Large intestine (tissue), 3 donors: ENCODE results near the gene NAPA. TPM values are rescaled to one million over a fixed set of nuclear protein-coding genes. Genes with fewer than 3 reads are reported as not detected.

Source experiments
- DNase-seq, 2 donors: peaks; one replicate each; pipeline versions ENCODE4 v3.0.0 to v3.0.0-alpha.2; 2013
- H3K27ac ChIP-seq: one replicate; pipeline ENCODE4 v1.5.1; 2013; ENCODE audit warnings: low read length
- H3K27me3 ChIP-seq: 2 replicates; pipeline ENCODE4 v1.6.1; 2013; ENCODE audit warnings: low read length; ENCODE audit not compliant: control insufficient read depth, insufficient read depth
- H3K36me3 ChIP-seq: 2 replicates; pipeline ENCODE4 v1.6.1; 2013; ENCODE audit warnings: low read length; ENCODE audit not compliant: control insufficient read depth, insufficient read depth
- H3K4me1 ChIP-seq: one replicate; pipeline ENCODE4 v1.6.1; 2013; ENCODE audit warnings: low read length; ENCODE audit not compliant: control insufficient read depth, insufficient read depth
- H3K4me3 ChIP-seq: one replicate; pipeline ENCODE4 v1.5.1; 2013; ENCODE audit warnings: low read length
- H3K9me3 ChIP-seq: one replicate; pipeline ENCODE4 v1.6.1; 2013; ENCODE audit warnings: mild to moderate bottlenecking, low read depth, low read length, moderate library complexity; ENCODE audit not compliant: control insufficient read depth
- WGBS: methylation state at CpG from one replicate; pipeline ENCODE4 v1.1.5; 2013; ENCODE audit warnings: low lambda C conversion rate; ENCODE audit not compliant: insufficient coverage; 5-methylcytosine and 5-hydroxymethylcytosine counted together
- polyA plus RNA-seq: library from polyadenylated mRNA; unstranded; fragments of 120-200 nt; gene quantifications from one replicate; pipeline ENCODE4 v1.2.1, GENCODE V29; 2013

NAPA gene
- polyA plus RNA-seq, 1 donor, result 87.9 TPM

DNA sequence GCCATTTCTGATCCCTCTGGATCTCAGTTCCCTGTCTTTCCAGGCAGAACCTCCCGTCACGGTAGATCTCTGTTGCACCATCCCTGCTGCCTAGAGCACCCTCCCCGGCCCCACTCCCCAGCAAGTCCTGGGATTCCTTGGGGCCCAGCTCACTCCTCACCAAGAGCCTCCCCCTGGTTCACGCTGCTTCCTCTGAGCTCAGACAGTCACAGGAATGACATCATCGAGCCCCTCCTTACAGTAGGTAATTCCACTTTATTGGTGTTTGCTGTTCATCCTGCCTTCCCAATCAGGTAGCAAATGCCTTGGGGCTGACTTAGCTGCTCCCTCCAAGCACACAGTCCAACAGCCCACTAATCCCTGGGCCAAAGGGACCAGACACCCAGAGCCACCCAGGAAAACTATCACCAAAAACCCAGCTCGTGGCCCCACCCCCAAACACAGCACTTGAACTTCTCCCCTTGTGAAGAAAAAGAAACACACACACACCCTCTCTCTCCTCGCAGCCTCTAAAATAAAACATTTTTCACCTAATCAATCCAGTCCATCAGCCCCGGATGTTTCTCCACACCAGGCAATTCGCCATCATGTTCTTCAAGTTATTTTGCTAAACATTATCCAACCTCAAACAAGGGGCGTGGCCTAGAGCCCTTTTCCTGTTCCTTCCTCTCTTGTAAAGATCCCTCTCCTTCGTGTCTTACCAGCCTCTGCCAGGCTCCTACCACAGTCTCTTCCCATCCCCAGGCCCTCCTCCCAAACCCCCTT is 2.5 kb downstream of the NAPA start:
- WGBS, result no CpG with 5 or more reads among the region's 11 CpGs
- H3K36me3 ChIP-seq, result peaks cover 12% of the 10 kb centered on the region
- DNase-seq, result peak; percentile 78 to 90
- peak overlapping the region; percentile 98 for H3K27ac ChIP-seq
- no peaks in the 10 kb centered on the region for H3K27me3 ChIP-seq
- H3K4me3 ChIP-seq, result peak overlapping the region; percentile 95
- H3K4me1 ChIP-seq, result peaks cover 36% of the 10 kb centered on the region
- no peaks in the 10 kb centered on the region for H3K9me3 ChIP-seq

DNA sequence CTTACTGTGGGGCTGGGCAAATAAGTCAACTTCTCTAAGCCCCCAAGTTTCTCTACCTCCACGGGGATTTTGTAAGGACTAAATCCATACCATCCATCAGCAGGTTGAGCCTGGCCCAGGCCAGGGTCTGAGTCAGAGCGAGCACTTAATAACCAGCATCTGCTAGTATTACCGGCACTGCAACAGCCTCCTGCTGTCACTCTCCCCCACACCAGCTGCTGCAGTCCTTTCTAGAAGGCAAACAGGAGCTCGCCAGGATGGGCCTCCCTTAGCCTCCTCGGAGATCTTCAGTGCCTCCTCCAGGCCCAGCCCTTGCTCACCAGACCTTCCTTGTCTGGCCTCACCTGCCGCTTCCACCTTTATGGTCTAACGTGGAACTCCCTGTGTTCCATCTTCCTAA is 3.2 kb downstream of the NAPA start:
- no peaks in the 10 kb centered on the region for H3K27me3 ChIP-seq
- DNase-seq, result no peak
- H3K27ac ChIP-seq, result peak overlapping the region; percentile 98
- H3K9me3 ChIP-seq, result no peaks in the 10 kb centered on the region
- peaks cover 12% of the 10 kb centered on the region for H3K36me3 ChIP-seq
- no CpG with 5 or more reads among the region's 7 CpGs for WGBS
- peaks cover 43% of the 10 kb centered on the region for H3K4me1 ChIP-seq
- H3K4me3 ChIP-seq, result peak overlapping the region; percentile 95

DNA sequence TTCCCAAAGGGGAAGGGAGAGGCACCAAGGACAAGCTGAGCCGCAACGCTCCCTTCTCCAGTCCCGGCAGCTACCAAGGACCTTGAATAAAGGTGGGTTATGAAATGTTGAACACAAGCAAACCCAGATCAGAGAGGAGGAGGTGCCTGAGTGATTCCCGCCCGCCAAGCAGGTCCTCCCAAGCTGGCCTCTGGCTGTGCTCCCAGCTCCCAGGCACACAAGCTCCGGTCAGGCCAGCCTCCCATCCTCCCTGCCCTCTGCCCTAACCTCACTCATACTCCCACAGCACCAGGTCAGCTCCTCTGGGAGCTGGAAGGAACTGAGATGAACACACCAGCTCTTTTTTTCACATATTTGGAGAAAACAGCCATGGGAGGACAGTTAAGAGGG is 3.7 kb downstream of the NAPA start:
- peaks cover 48% of the 10 kb centered on the region for H3K4me1 ChIP-seq
- H3K36me3 ChIP-seq, result peaks cover 12% of the 10 kb centered on the region
- H3K9me3 ChIP-seq, result no peaks in the 10 kb centered on the region
- H3K4me3 ChIP-seq, result no peak overlapping the region
- peak overlapping the region; percentile 98 for H3K27ac ChIP-seq
- no peaks in the 10 kb centered on the region for H3K27me3 ChIP-seq
- no CpG with 5 or more reads among the region's 6 CpGs for WGBS
- no peak for DNase-seq

DNA sequence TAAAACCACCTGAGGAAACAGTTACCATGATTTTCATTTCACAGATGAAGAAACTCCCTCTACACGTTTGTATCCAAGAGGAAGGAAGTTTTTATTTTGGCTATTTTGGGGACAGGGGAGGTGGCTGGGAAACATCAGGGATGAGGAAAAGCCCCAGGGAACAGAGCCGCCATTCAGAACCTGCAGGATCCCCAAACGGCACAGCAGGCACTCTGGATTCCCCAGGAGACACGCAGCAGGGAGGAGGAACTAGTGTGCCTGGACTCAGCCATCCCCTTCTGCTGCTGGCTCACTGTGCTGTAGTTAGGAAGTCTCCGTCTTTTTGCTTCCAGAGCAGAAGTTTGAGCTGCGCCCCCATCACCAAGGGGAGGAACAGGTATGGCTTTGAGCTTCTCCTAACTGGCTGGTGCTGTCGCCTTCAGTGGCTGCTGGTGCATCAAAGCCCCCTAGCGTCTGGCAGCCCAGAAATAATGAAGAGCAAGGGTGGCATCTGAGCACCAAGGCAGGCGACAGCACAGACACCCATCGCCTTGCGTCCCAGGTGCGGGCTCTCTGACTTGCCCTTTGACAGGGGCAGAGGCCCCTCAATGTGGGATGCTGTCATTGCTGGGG is 4.2 kb downstream of the NAPA start:
- Histone ChIP-seq H3K27me3 (no peaks in the 10 kb centered on the region), H3K4me3 (no peak overlapping the region), H3K36me3 (peaks cover 13% of the 10 kb centered on the region), H3K27ac (no peak overlapping the region), H3K4me1 (peaks cover 50% of the 10 kb centered on the region), H3K9me3 (no peaks in the 10 kb centered on the region)
- no peak for DNase-seq
- WGBS, result no CpG with 5 or more reads among the region's 12 CpGs

DNA sequence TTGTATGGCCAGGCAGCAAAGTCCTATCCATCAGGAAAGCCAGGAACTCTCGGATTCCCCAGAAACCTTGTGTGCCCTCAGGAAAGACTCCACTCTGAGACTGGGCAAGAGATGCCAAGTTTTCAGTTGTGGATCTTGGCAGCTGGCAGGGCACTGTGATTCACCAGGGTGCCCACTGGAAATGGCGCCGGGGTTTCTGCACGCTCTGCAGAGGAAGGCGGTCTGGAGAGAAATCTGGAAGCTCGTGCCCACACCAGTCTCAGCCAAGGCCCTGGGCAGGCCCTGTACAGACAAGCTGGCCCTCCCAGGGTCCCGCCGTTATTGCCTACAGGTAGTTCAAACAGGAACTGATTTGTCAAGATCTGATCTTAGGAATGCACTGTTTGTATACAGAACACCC is 4.9 kb downstream of the NAPA start:
- no peak overlapping the region for H3K4me3 ChIP-seq
- no peaks in the 10 kb centered on the region for H3K27me3 ChIP-seq
- no peaks in the 10 kb centered on the region for H3K9me3 ChIP-seq
- no peak overlapping the region for H3K27ac ChIP-seq
- DNase-seq, result no peak
- WGBS, result no CpG with 5 or more reads among the region's 8 CpGs
- H3K36me3 ChIP-seq, result peaks cover 20% of the 10 kb centered on the region
- H3K4me1 ChIP-seq, result peaks cover 50% of the 10 kb centered on the region

DNA sequence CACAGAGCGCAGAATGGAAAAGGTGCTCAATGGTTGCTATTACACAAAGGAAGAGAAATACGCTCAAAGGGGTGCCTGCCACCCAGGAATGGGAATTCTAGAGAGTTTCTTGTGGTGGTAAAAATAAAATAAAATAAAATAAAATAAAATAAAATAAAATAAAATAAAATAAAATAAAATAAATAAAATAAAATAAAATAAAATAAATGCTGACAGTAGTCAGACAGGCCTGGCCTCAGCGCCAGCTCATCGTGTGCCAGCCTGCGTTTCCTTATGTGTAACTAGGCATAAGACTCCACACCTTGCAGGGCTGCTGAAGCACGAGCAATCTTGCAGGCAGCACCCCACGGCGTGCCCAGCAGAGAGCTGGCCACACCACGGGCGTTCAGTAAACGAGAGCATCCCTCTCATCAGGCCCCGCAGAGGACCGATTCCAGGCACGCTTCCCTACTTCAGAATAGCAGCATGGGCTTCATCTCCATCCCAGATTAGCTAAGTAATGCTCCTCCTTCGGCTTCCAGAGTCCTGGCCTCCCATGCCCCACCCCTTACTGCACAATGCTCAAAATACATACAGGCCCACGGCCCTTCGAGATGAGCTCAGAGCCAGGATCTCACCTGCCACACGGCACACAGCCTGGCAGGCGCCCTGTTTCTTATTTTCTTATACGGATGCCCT is 5.6 kb downstream of the NAPA start:
- Histone ChIP-seq H3K36me3 (peaks cover 22% of the 10 kb centered on the region), H3K27me3 (no peaks in the 10 kb centered on the region), H3K9me3 (no peaks in the 10 kb centered on the region), H3K27ac (no peak overlapping the region), H3K4me1 (peaks cover 50% of the 10 kb centered on the region), H3K4me3 (no peak overlapping the region)
- 93% methylated on average over 3 of the region's 20 CpGs for WGBS
- DNase-seq, result no peak

DNA sequence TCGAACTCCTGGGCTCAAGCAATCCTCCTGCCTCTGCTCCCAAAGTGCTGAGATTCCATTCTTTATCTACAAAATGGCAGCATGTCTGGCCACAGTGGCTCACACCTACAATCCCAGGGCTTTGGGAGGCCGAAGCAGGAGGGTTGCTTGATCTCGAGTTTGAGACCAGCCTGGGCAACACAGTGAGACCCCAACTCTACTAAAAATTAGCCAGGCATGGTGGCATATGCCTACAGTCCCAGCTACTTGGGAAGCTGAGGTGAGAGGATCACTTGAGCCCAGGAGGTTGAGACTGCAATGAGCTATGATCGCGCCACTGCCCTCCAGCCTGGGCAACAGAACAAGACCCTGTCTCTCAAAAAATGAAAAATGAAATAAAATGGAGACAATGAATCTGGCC is 6.1 kb downstream of the NAPA start:
- no peak overlapping the region for H3K4me3 ChIP-seq
- peaks cover 26% of the 10 kb centered on the region for H3K36me3 ChIP-seq
- H3K9me3 ChIP-seq, result no peaks in the 10 kb centered on the region
- WGBS, result 100% methylated on average over 2 of the region's 5 CpGs
- H3K27me3 ChIP-seq, result no peaks in the 10 kb centered on the region
- no peak overlapping the region for H3K27ac ChIP-seq
- no peak for DNase-seq
- H3K4me1 ChIP-seq, result peaks cover 50% of the 10 kb centered on the region

DNA sequence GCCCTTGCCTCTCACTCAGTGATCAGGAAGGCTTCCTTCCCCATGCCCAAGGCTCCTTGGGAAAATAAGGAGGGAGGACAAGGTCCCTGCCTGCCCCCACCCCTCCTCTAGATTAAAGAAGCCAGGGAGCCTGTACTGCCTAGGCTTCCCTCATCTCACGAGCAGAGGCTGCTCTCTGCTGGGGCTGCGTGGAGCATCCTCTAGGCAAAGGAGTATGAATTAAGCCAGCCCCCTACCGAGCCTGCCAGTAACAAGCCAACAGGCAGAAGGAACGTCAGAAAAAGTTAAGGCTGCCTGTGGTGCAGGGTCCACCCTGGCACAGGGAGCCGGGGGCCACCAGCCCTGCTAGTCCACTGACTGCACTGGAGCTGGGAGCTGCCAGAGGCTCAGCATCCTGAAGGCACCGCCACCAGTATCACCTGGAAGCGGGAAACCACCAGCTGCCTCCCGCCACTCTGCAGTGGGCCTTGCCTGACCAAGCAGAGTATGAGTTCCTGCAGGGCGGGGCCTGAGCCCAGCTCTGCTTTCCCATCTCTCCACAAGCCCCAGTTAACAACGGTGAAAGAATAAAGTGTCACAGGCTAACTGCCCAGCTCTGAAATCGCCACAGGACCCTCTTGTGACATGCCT is 6.8 kb downstream of the NAPA start:
- 50% methylated on average over 1 of the region's 11 CpGs for WGBS
- DNase-seq, result no peak
- peak overlapping the region; percentile 79 for H3K27ac ChIP-seq
- H3K27me3 ChIP-seq, result no peaks in the 10 kb centered on the region
- H3K4me3 ChIP-seq, result no peak overlapping the region
- H3K4me1 ChIP-seq, result peaks cover 44% of the 10 kb centered on the region
- no peaks in the 10 kb centered on the region for H3K9me3 ChIP-seq
- peaks cover 33% of the 10 kb centered on the region for H3K36me3 ChIP-seq

DNA sequence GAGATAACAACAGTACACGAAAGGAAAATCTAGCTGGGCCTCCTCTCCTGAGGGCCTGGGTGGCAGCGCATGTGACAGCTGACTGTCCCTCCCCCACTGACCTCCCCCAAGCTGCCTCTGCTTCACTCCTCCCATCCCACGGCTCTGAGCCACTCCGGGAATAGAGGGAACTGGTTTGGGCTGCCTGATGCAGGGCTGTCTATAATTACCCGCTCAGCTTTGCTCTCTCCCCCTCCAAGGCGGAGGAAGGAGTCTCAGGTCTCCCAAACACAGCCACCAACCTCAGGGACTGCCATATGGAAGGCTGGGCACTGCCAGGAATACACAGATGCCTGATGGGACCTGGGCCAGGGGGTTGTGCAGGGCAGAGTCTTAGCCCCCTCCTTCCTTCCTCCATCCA is 7.9 kb downstream of the NAPA start:
- WGBS, result no CpG with 5 or more reads among the region's 6 CpGs
- Histone ChIP-seq H3K27ac (peak overlapping the region; percentile 79), H3K4me3 (no peak overlapping the region), H3K4me1 (peaks cover 35% of the 10 kb centered on the region), H3K9me3 (no peaks in the 10 kb centered on the region), H3K36me3 (peaks cover 40% of the 10 kb centered on the region), H3K27me3 (no peaks in the 10 kb centered on the region)
- peak; percentile 76 to 88 for DNase-seq

DNA sequence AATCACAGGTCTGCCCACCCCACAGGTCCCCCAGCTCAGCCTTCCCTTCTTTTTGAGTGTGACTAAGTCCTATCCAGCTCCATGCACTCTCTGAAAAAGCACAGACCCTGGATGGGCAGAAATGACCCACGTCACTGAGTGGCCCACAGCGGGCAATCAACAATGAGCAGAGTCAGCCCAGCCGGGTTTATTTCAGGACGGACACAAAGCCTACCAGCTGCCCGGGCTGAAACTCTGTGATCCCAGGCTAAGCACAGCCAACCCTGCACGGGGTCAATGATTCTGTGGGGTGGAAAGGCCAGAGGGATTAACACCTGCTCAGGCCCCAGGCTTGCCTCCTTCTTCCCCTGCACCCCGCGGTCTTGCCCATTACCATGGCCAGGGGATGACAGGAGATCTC is 8.4 kb downstream of the NAPA start:
- Histone ChIP-seq H3K36me3 (peaks cover 44% of the 10 kb centered on the region), H3K4me3 (no peak overlapping the region), H3K4me1 (peaks cover 29% of the 10 kb centered on the region), H3K9me3 (no peaks in the 10 kb centered on the region), H3K27ac (peak overlapping the region; percentile 79), H3K27me3 (no peaks in the 10 kb centered on the region)
- no peak for DNase-seq
- no CpG with 5 or more reads among the region's 8 CpGs for WGBS
